GM18498 (cell line): ENCODE results near the gene SRBD1.

Experiments
- ATAC-seq: cut with Tn5 transposase; IDR thresholded peaks from one replicate; pipeline ENCODE4 v1.9.1; 2021; ENCODE audit warnings: mild to moderate bottlenecking, moderate library complexity; ENCODE audit not compliant: unreplicated experiment

The SRBD1 gene

GRCh38 chr2:45637440-45637839, 26.4 kb upstream of the SRBD1 start:
- ATAC-seq, result peak; percentile 82

- no peak for ATAC-seq
Measured at GRCh38 chr2:45636008-45636407, 24.9 kb upstream of the SRBD1 start.

- no peak for ATAC-seq
Measured at GRCh38 chr2:45634223-45634622, 23.2 kb upstream of the SRBD1 start.

GRCh38 chr2:45631955-45632354, 20.9 kb upstream of the SRBD1 start:
- ATAC-seq, result no peak

GRCh38 chr2:45631319-45631718, 20.3 kb upstream of the SRBD1 start:
- ATAC-seq, result no peak

GRCh38 chr2:45629971-45630370, 18.9 kb upstream of the SRBD1 start:
- ATAC-seq, result no peak

GRCh38 chr2:45627911-45628310, 16.8 kb upstream of the SRBD1 start:
- ATAC-seq, result no peak

GRCh38 chr2:45626387-45627221, 15.5 kb upstream of the SRBD1 start:
- ATAC-seq, result no peak

GRCh38 chr2:45625824-45626223, 14.8 kb upstream of the SRBD1 start:
- no peak for ATAC-seq

- ATAC-seq, result no peak
Measured at GRCh38 chr2:45623098-45623497, 12.0 kb upstream of the SRBD1 start.

- no peak for ATAC-seq
Measured at GRCh38 chr2:45622336-45623075, 11.4 kb upstream of the SRBD1 start.

GRCh38 chr2:45617496-45617895, 6.4 kb upstream of the SRBD1 start:
- no peak for ATAC-seq

- ATAC-seq, result no peak
Measured at GRCh38 chr2:45616658-45617411, 5.8 kb upstream of the SRBD1 start.

- ATAC-seq, result no peak
Measured at GRCh38 chr2:45614871-45615415, 3.9 kb upstream of the SRBD1 start.

- ATAC-seq, result no peak
Measured at GRCh38 chr2:45614330-45614729, 3.3 kb upstream of the SRBD1 start.

- ATAC-seq, result no peak
Measured at GRCh38 chr2:45612731-45613130, 1.7 kb upstream of the SRBD1 start.

GRCh38 chr2:45612285-45612684, 1.2 kb upstream of the SRBD1 start:
- no peak for ATAC-seq

- peak; percentile 50 for ATAC-seq
Measured at GRCh38 chr2:45610281-45611019, 617 bp downstream of the SRBD1 start.

GRCh38 chr2:45607701-45608100, 3.4 kb downstream of the SRBD1 start:
- no peak for ATAC-seq

GRCh38 chr2:45606796-45607195, 4.3 kb downstream of the SRBD1 start:
- ATAC-seq, result no peak

GRCh38 chr2:45605116-45605515, 6.0 kb downstream of the SRBD1 start:
- ATAC-seq, result no peak
